ENCODE measurements around the gene SMC1B. TPM values are rescaled to one million over a fixed set of nuclear protein-coding genes. Genes with fewer than 3 reads are reported as not detected.

Gene SMC1B
- total and polyA plus RNA-seq, 10 donors, result 0.06 to 0.12 (median 0.10) TPM; not detected in 7

GRCh38 chr22:45399712-45400445, 13.5 kb downstream of the SMC1B start:
- TF ChIP-seq POLR2AphosphoS5 (IDR thresholded peaks at IDR 0.05), result no peak
- whole genome bisulfite sequencing, 5 donors, result 86 to 94% (median 88%) methylated on average over 5 of the region's 5 CpGs
- Histone ChIP-seq H3K4me3 (no peak overlapping the region), H3K36me3 (no peaks in the 10 kb centered on the region), H3K27me3 (replicated peaks in 1 of 7) (no peaks in the 10 kb centered on the region), H3K27ac (no peak overlapping the region), H3K9me3 (peaks cover 0 to 3% (median 0%) of the 10 kb centered on the region in 8 donors), H3K4me1 (no peaks in the 10 kb centered on the region)
- no peak for DNase-seq
- intact Hi-C loops (cut with DNase I; ENCODE audit: low total_unique reads), result no loop called here

GRCh38 chr22:45398214-45398613, 15.2 kb downstream of the SMC1B start:
- intact Hi-C loops (cut with DNase I; ENCODE audit: low total_unique reads), result no loop called here
- no peak for TF ChIP-seq POLR2AphosphoS5 (IDR thresholded peaks at IDR 0.05)
- TF ChIP-seq POLR2A (IDR thresholded peaks at IDR 0.05), result no peak
- TF ChIP-seq CTCF (IDR thresholded peaks at IDR 0.05 in 8 of 11, conservative IDR thresholded peaks at IDR 0.05 in 3 of 11), result no peak
- peaks cover 0 to 3% (median 0%) of the 10 kb centered on the region in 8 donors for H3K9me3 ChIP-seq
- DNase-seq, result no peak
- H3K4me1 ChIP-seq, result no peaks in the 10 kb centered on the region
- H3K27ac ChIP-seq, result no peak overlapping the region
- 93 to 97% (median 94%) methylated on average over 10 to 13 of the region's 13 CpGs for WGBS, 5 donors
- peaks cover 0 to 5% (median 0%) of the 10 kb centered on the region in 7 donors for H3K27me3 ChIP-seq (replicated peaks in 1 of 7)
- no peaks in the 10 kb centered on the region for H3K36me3 ChIP-seq
- no peak overlapping the region for H3K4me3 ChIP-seq

- Histone ChIP-seq H3K9me3 (peaks cover 0 to 3% (median 0%) of the 10 kb centered on the region in 8 donors), H3K27me3 (replicated peaks in 1 of 7) (peaks cover 0 to 5% (median 0%) of the 10 kb centered on the region in 7 donors), H3K36me3 (no peaks in the 10 kb centered on the region), H3K27ac (no peak overlapping the region), H3K4me1 (no peaks in the 10 kb centered on the region), H3K4me3 (no peak overlapping the region)
- TF ChIP-seq POLR2AphosphoS5 (IDR thresholded peaks at IDR 0.05) (no peak), CTCF (IDR thresholded peaks at IDR 0.05 in 8 of 11, conservative IDR thresholded peaks at IDR 0.05 in 3 of 11) (peak in 3 of 11 experiments; percentile 10 to 19 (median 18))
- intact Hi-C loops (cut with DNase I; ENCODE audit: low total_unique reads), result no loop called here
- WGBS, 5 donors, result 63 to 81% (median 73%) methylated on average over 5 of the region's 5 CpGs
- DNase-seq, result no peak
These were observed 15.6 kb downstream of the SMC1B start for GRCh38 chr22:45397806-45398205.

- no peak overlapping the region for H3K4me3 ChIP-seq
- no peak for DNase-seq
- no peaks in the 10 kb centered on the region for H3K9me3 ChIP-seq
- intact Hi-C loops (cut with DNase I; ENCODE audit: low total_unique reads), result no loop called here
- H3K27me3 ChIP-seq (replicated peaks in 1 of 7), result peaks cover 0 to 11% (median 0%) of the 10 kb centered on the region in 7 donors
- TF ChIP-seq CTCF (IDR thresholded peaks at IDR 0.05 in 8 of 11, conservative IDR thresholded peaks at IDR 0.05 in 3 of 11) (no peak), POLR2AphosphoS5 (IDR thresholded peaks at IDR 0.05) (no peak), POLR2A (IDR thresholded peaks at IDR 0.05) (no peak)
- H3K36me3 ChIP-seq, result no peaks in the 10 kb centered on the region
- 89 to 99% (median 93%) methylated on average over 3 of the region's 3 CpGs for WGBS, 5 donors
- no peak overlapping the region for H3K27ac ChIP-seq
- no peaks in the 10 kb centered on the region for H3K4me1 ChIP-seq
These were observed 23.9 kb downstream of the SMC1B start for GRCh38 chr22:45389546-45389945.

Measured in spleen (tissue), 11 donors.